NT2/D1 (cell line): ENCODE results near the gene TYMS.

ENCODE experiments used
- YY1 ChIP-seq: IDR thresholded peaks from 2 replicates; pipeline ENCODE4 v1.6.1; 2011; ENCODE audit not compliant: insufficient read length, insufficient read depth
- ZNF274 ChIP-seq: IDR thresholded peaks from 2 replicates; pipeline ENCODE4 v1.6.1; 2011; ENCODE audit warnings: mild to moderate bottlenecking, low read depth, low read length

DNA sequence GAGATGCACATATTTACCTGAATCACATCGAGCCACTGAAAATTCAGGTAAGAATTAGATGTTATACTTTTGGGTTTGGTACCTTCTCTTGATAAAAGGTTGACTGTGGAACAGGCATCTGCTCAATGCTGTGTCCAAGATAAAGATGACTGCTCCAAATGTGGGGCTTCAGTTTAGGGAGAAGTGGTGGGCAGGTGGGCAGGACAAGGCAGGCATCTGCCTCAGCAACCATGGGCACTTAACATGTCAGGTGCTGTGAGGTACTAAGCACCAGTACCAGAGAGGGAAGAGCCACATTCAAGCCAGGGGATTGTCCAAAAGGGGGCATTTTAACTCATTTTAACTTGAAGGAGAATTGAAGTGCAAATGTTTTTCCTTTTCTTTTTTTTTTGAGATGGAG lies 14.0 kb downstream of the TYMS start:
- TF ChIP-seq YY1: no peak
- TF ChIP-seq ZNF274: no peak
